ENCODE results near the gene PDSS2. TPM values are rescaled to one million over a fixed set of nuclear protein-coding genes. Genes with fewer than 3 reads are reported as not detected.

The PDSS2 gene
- total RNA-seq, 1 donor from 2014 or later = 12.4 TPM

- no peaks in the 10 kb centered on the region for H3K36me3 Mint-ChIP-seq (ENCODE audit: unreplicated experiment)
- H3K27ac Mint-ChIP-seq (ENCODE audit: unreplicated experiment) = no peak overlapping the region
- no peaks in the 10 kb centered on the region for H3K9me3 Mint-ChIP-seq (ENCODE audit: unreplicated experiment)
- no peak overlapping the region for H3K4me3 Mint-ChIP-seq (ENCODE audit: unreplicated experiment)
- H3K4me1 Mint-ChIP-seq (ENCODE audit: unreplicated experiment) = no peaks in the 10 kb centered on the region
- DNase-seq (ENCODE audit: extremely low spot score, unreplicated experiment) = no peak
- peaks cover 57% of the 10 kb centered on the region for H3K27me3 Mint-ChIP-seq (ENCODE audit: unreplicated experiment)
- TF ChIP-seq CTCF (IDR thresholded peaks at IDR 0.05) = no peak
Measured at GRCh38 chr6:107470364-107470763, 11.0 kb upstream of the PDSS2 start.

- Mint-ChIP-seq H3K9me3 (ENCODE audit: unreplicated experiment) (no peaks in the 10 kb centered on the region), H3K4me3 (ENCODE audit: unreplicated experiment) (no peak overlapping the region), H3K27me3 (ENCODE audit: unreplicated experiment) (peaks cover 35% of the 10 kb centered on the region), H3K36me3 (ENCODE audit: unreplicated experiment) (no peaks in the 10 kb centered on the region), H3K27ac (ENCODE audit: unreplicated experiment) (no peak overlapping the region), H3K4me1 (ENCODE audit: unreplicated experiment) (no peaks in the 10 kb centered on the region)
- no peak for TF ChIP-seq CTCF (IDR thresholded peaks at IDR 0.05)
- DNase-seq (ENCODE audit: extremely low spot score, unreplicated experiment) = no peak
Measured at GRCh38 chr6:107466062-107466461, 6.7 kb upstream of the PDSS2 start.

- Mint-ChIP-seq H3K4me3 (ENCODE audit: unreplicated experiment) (peak overlapping the region; percentile 97), H3K9me3 (ENCODE audit: unreplicated experiment) (no peaks in the 10 kb centered on the region), H3K4me1 (ENCODE audit: unreplicated experiment) (peaks cover 16% of the 10 kb centered on the region), H3K36me3 (ENCODE audit: unreplicated experiment) (no peaks in the 10 kb centered on the region), H3K27ac (ENCODE audit: unreplicated experiment) (peak overlapping the region; percentile 94), H3K27me3 (ENCODE audit: unreplicated experiment) (peaks cover 4% of the 10 kb centered on the region)
- no peak for TF ChIP-seq CTCF (IDR thresholded peaks at IDR 0.05)
- no peak for DNase-seq (ENCODE audit: extremely low spot score, unreplicated experiment)
Measured at GRCh38 chr6:107460083-107460631, 793 bp upstream of the PDSS2 start.

- Mint-ChIP-seq H3K9me3 (ENCODE audit: unreplicated experiment) (no peaks in the 10 kb centered on the region), H3K27ac (ENCODE audit: unreplicated experiment) (peak overlapping the region; percentile 94), H3K36me3 (ENCODE audit: unreplicated experiment) (no peaks in the 10 kb centered on the region), H3K27me3 (ENCODE audit: unreplicated experiment) (peaks cover 4% of the 10 kb centered on the region), H3K4me3 (ENCODE audit: unreplicated experiment) (peak overlapping the region; percentile 97), H3K4me1 (ENCODE audit: unreplicated experiment) (peaks cover 16% of the 10 kb centered on the region)
- DNase-seq (ENCODE audit: extremely low spot score, unreplicated experiment) = no peak
- TF ChIP-seq CTCF (IDR thresholded peaks at IDR 0.05) = no peak
Measured at GRCh38 chr6:107458672-107459282, 587 bp downstream of the PDSS2 start.

- H3K27ac Mint-ChIP-seq (ENCODE audit: unreplicated experiment) = no peak overlapping the region
- no peaks in the 10 kb centered on the region for H3K4me1 Mint-ChIP-seq (ENCODE audit: unreplicated experiment)
- peaks cover 26% of the 10 kb centered on the region for H3K9me3 Mint-ChIP-seq (ENCODE audit: unreplicated experiment)
- DNase-seq (ENCODE audit: extremely low spot score, unreplicated experiment) = no peak
- H3K36me3 Mint-ChIP-seq (ENCODE audit: unreplicated experiment) = peaks cover 3% of the 10 kb centered on the region
- no peak for TF ChIP-seq CTCF (IDR thresholded peaks at IDR 0.05)
- no peaks in the 10 kb centered on the region for H3K27me3 Mint-ChIP-seq (ENCODE audit: unreplicated experiment)
- no peak overlapping the region for H3K4me3 Mint-ChIP-seq (ENCODE audit: unreplicated experiment)
Measured at GRCh38 chr6:107448776-107449175, 10.6 kb downstream of the PDSS2 start.

Measured in osteocyte (in vitro differentiated cells).